CD4-positive, alpha-beta T cell treated with Interleukin-21 for 1 hour (primary cell): ENCODE results near the gene KCTD14.
A peak's percentile ranks its signal among the peaks of the same experiment; 100 is the strongest.
"Not testable (repeated sequence)": the region's sequence is repeated elsewhere in the genome, so short reads cannot be mapped to it uniquely, and the experiment has no call there.

Source experiments
- DNase-seq: peaks from one replicate; pipeline ENCODE4 v3.0.0-alpha.2; 2020

KCTD14 gene

DNA sequence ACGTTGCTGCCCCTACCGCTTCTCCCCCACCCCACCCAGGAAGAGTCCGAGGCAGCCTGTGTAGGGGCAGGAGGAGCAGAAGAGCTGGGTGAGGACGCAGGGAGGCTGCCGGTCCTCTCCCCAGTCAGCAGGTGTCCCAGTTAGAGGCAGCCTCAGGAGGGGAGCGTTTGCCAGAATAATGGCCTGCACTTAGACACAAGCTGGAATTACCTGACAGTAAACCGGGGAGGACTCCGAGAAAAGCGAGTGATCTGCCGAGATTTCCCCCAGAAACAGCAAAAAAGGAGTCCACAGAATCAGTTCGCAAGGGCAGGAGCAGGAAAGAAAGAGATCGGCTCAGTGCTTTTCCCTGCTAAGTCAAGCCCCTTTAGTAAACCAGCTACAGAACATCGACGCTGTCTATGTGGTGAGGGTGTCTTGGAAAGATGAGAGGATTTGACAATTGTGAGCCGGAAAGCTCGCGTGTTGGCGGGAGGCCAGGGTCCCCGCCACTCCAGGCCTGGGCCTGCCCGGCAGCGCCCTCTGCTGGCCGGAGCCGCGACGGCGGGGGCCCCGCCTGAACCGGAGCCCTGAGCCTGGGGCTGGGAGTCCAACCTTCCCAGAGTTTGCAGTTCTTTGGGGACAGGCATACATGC lies 22.9 kb upstream of the KCTD14 start:
- peak; percentile 69 for DNase-seq

DNA sequence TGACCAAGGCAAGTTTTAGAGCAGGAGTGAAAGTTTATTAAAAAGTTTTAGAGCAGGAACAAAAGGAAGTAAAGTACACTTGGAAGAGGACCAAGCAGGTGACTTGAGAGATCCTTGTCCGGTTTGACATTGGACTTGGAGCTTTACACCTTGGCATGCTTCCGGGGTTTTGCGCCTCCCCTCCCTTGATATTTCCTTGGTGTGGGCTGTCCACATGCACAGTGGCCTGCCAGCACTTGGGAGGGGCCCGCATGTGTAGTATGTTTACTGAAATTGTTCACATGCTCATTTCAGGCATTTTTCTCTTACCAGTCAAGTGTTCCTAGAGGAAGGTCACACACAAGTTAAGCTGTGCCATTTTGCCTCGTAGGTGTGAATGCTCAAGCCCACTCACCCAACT lies 21.6 kb upstream of the KCTD14 start:
- DNase-seq, result no peak

DNA sequence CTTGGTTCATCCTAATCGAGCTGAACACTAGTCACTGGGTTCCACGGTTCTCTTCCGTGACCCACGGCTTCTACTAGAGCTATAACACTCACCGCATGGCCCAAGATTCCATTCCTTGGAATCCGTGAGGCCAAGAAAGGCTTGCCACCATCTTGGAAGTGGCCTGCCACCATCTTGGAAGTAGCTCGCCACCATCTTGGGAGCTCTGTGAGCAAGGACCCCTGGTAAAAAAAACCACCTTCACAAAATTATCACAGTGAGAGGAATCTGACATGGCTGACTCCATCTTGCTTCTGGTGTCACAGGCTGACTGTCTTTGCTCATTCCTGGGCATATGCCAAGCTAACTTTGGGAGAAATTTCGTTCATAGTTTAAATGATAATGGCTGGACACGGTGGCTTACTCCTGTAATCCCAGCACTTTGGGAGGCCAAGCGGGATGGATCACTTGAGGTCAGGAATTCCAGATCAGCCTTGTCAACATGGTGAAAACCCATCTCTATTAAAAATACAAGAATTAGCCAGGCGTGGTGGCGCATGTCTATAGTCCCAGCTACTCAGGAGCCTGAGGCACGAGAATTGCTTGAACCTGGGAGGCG lies 18.9 kb upstream of the KCTD14 start:
- no peak for DNase-seq

DNA sequence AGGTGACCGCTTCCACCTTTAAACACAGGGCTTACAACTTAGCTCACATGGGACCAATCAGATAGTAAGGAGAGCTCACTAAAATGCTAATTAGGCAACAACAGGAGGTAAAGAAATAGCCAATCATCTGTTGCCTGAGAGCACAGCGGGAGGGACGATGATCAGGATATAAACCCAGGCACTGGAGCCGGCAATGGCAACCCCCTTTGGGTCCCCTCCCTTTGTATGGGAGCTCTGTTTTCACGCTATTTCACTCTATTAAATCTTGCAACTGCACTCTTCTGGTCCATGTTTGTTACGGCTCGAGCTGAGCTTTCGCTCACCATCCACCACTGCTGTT lies 18.3 kb upstream of the KCTD14 start:
- DNase-seq, result not testable (repeated sequence)

DNA sequence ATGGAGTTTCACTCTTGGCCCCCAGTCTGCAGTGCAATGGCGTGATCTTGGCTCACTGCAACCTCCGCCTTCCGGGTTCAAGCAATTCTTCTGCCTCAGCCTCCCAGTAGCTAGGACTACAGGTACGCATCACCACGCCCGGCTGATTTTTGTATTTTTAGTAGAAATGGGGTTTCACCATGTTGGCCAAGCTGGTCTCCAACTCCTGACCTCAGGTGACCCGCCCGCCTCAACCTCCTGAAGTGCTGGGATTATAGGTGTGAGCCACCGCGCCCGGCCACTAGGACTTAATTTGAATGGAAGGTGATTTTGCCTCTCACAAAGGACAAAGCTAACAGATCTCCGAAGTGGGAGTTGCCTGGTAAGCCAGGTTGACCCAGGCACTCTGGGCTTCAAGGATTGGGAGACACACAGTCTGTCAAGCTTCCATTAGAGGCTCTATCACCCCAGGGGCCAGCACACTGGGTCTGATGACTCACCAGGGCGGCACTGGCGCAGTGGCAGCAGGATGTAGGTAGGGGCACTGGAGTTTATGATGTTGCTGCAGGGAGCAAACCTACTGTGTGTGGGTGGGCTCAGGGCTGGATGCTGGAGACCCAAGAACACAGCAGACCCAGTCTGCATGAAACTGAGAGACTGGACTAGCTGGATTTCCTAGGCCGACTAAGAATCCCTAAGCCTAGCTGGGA lies 17.8 kb upstream of the KCTD14 start:
- no peak for DNase-seq

DNA sequence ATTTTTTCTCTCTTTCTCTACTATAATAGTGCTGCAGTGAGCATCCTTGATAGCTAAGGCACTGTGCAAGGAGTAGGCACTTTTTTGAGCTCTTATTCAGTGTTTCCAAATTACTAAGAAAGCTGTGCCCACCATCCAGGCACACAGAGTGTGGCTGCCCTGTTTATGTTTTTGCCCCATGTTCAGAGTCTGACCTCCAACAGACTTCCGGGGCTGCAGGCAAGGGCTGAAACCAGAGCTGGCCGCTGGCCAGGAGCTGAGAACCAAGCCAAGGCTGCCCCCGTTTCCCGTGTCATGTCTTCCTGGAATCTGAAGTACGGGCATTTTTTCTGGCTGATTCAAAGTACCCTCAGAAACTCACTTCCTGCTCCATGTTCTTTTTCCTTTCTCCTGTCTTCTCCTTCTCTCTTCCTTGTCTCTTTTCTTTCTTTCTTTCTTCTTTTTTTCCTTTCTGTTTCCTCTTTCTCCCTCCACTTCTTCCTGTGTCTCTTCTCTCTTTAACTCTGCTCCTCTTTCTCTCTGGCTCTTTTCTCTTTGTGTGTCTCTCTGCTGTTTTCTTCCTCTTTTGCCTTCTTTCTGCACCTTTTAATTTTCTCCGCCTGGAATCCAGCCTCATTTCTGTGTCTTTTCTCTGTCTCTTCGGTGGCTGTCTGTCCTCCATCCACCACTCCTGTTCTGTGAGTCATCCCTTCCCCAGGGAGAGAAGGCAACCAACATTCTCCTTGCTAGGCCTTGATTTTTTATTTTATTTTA lies 17.0 kb upstream of the KCTD14 start:
- DNase-seq, result no peak

DNA sequence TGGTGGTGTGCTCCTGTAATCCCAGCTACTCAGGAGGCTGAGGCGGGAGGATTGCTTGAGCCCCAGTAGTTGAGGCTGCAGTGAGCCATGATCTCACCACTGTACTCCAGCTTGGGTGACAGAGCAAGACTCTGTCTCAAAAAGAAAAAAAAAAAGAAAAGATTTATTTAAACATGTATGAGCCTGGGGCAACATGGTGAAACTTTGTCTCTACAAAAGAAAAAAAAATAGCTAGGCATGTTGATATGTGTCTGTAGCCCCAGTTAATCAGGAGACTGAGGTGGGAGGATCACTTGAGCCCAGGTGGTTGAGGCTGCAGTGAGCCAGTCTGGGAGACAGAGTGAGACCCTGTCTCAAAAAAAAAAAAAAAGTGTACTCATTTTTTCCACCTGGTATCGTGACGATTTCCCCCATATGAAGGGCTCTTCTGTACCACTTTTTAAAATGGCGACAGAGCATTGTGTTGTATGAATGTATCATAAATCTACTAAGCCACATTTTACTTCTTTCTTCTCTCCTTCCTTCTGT lies 16.4 kb upstream of the KCTD14 start:
- DNase-seq, result no peak

DNA sequence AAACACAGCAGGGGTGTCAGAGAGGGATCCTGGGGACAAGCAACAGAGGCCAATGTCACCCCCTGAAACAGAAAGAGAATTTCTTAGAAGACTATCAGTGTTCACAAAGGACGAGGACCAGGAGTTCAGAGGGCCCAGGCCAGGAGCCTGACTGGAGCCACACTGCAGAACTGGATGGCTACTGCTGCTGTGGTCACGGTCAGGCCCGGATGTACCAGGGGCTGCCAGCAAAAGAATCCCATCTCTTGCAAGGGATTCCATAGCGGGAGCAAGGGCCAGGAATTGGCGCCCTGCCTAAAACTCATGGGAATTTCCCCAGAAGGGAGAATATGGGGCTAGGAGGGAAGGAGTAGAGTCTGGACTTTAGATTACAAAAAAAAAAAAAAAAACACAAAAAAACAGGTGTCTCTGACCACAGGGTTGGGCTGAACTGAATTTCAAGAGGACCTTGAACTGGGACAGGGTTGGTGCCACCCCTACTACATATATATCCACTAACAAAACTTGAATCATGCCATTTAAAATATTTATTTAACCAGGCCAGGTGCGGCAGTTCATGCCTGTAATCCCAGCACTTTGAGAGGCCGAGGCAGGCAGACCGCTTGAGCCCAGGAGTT lies 15.7 kb upstream of the KCTD14 start:
- DNase-seq, result no peak

DNA sequence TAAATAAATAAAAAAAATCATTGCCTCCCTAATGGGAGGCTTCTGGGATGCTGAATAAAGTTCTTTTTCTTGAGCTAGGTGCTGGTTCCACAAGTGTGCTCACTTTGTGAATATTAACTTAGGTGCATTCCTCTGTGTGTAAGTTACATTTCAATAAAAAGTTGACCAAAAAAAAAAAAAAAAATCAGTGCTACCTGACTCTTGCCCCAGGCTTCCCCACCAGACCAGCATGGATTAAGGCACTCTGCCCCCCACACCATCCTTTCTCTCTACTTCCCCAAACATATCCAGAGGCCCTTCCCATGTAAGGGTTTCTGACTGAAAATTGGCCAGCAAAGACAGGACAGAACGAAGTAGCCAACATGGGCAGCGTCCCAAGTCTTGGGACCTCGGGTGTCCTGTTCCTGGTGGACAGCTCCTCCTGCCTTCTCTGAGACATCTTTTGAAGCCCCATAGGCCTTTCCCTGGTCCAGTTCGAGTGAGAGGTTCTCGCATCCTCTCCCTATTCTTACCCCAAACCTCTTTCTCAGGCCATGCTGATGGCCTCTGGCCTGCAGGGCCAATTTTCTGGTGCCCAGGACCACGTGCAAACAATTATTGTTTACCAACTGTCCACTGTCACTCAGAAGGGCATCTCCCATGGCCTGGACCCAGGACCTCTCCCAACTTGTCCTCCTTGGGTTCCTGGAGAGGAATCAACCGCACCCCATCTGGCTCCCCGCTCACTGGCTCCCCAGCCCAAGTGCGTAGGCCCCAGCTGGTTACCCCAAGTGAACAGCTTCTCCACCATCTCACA lies 14.9 kb upstream of the KCTD14 start:
- no peak for DNase-seq

DNA sequence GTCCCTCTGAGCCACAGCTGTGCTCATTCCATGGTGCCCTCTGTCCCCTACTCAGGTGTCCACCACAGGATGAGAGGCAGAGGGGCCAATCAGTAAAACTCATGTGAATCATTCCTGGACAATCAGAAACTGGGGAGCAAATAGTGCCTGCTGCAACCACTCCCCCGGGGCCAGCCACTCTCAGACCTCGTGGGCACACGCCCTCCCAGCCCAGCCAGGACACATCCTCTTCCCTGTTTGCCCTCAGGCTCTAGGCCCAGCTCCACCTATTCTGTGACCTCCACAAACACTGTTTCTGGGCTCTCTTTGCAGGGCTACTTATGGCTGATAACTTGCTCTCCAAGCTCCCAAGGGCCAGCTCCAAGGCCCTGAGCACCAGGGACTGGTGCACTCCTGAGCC lies 14.0 kb upstream of the KCTD14 start:
- no peak for DNase-seq

DNA sequence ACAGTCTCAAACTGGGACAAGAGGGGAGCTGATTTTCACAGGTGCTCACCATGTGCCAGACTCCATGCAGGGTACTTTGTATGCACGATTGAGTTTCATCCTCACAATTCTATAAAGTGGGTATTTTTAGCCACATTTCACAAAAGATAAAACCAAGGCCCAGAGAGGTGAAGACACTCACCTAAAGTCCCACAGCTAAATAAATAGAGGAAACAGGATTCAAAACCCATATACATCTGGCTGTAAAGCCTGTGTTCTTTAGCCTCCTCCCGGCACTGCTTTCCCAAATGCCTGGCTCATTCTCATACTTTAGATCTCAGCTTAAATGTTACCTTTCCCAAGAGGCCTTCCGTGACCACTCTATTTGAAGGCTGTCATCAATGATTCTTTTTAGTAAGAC lies 13.2 kb upstream of the KCTD14 start:
- DNase-seq, result no peak

DNA sequence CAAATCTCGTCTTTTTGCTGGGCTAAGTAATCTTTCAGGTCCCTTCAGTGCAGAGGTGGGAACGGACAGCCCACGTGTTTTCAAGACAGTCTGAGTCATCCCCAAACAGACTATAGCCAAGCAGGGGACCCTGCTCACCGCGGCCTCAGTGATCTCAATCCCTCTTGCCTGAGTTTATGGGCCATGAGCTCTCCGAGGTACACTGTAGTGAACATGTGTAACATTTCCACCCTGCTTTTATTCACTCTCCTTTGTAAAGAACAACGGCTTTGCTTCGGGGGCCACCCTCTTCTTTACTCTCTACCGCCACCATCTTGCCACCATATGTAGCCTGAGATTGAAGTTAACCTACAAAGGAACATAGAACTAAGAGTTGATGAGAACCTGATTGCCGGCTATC lies 11.5 kb upstream of the KCTD14 start:
- DNase-seq, result no peak

DNA sequence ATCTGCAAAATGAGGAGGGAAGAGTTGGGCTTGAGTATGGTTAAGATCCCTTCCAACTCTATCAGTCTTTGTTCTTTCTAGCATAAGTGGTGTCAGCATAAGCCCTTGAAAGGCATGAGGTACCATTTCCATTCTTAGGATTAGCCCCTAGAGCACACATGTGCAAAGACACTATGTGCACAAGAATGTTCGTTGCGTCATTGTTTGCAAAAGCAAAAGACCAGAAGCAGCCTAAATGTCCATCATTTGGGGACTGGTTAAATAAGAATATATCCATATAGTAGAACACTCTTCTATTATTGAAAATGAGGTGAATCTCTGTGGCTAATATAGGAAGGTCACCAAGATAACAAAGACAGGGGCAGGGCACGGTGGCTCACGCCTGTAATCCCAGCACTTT lies 10.0 kb upstream of the KCTD14 start:
- no peak for DNase-seq

DNA sequence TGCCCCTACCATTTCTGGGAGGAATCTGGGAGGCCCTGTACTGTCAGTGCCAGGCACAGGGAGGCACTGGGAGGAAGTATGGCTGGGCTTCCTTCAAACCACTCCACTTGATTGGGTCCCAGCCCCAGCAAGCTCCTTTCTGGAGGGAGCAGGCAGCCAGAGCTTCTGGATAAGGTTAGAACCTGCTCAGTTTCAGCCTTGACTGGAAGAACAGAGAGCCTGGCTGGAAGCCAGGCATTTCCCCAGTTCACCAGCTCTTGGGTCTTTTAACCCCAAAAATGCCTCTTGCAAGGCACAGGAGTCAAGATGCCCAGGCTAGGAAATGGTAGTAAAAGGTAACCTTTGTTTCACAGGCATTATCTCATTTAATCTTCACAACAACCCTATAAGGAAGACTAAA lies 9.0 kb upstream of the KCTD14 start:
- DNase-seq, result no peak

DNA sequence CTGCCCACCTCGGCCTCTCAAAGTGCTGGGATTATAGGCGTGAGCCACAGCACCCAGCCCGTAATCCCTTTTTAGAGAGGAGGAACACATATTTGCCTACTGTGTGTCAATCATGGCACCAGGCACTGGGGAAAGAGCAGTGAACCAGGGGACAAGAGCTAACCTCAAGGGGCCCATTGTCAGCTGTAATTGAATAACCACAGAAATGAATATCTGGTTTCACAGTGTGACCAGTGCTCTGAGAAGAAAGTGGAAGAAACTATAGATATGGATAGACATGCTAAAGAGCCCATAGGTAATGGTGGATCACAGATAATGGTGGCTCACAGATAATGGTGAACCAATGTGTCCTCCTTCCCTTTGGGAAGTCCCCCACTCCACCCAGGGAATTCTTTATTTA lies 8.6 kb upstream of the KCTD14 start:
- DNase-seq, result no peak

DNA sequence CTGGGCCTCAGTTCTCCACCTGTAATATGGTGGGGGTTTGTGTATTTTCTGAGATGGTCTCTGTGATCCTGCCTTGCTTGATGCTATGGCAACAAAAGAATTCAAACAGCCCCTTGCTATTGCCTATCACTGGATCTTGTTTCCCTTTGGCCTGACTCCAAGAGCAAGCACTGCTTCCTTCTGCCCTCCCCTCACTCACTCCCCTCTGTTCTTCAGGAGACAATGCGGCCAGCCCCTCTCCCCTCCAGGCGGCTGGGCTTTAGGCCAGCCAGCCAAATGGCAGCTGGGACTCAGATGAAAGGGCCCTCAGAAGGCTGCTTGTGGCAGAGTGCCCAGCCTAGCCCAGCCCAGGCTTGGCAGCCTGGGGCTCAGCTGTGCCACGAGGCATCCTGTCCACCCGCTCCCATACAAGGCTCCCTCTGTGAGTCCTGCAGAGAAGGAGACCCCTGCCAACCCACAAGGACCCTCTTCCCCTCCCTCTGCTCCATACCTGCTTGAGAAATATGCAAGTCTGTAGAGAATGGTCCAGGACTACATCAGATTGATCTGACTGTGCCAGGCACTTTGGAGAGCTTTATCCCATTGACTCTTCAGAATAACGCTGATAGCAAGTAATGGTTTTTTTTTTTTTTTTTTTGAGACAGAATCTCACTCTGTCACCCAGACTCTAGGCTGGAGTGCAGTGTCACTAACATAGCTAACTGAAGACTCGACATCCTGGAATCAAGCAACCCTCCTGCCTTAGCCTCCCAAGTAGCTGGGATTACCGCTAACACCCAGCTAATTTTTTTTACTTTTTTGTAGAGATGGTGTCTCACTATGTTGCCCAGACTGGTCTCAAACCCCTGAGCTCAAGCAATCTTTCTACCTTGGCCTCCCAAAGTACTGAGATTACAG lies 7.6 kb upstream of the KCTD14 start:
- no peak for DNase-seq

DNA sequence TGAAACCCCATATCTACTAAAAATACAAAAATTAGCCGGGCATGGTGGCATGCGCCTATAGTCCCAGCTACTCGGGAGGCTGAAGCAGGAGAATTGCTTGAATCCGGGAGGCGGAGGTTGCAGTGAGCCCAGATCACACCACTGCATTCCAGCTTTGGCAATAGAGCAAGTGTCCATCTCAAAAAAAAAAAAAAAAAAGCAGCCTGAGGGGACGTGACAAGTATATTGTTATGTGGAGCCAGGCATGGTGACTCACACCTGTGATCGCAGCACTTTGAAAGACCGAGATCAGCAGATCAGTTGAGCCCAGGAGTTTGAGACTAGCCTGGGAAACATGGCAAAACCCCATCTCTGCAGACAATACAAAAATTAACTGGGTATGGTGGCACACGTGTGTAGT lies 5.3 kb upstream of the KCTD14 start:
- not testable (repeated sequence) for DNase-seq

DNA sequence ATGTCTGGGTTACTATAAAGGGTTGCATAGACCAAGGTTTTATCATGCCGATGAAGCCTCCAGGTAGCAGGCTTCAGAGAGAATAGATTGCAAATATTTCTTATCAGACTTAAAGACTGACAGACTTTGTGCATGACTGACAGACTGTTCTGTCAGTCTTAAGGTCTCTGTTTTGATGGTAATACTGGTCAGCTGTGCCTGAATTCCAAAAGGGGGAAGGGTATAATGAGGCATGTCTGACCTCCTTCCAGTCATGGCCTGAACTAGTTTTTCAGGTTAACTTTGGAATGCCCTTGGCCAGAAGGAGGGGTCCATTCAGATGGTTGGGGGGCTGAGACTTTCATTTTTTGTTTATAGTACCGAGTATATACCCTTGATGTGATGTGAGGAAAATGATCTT lies 4.7 kb upstream of the KCTD14 start:
- DNase-seq, result no peak

DNA sequence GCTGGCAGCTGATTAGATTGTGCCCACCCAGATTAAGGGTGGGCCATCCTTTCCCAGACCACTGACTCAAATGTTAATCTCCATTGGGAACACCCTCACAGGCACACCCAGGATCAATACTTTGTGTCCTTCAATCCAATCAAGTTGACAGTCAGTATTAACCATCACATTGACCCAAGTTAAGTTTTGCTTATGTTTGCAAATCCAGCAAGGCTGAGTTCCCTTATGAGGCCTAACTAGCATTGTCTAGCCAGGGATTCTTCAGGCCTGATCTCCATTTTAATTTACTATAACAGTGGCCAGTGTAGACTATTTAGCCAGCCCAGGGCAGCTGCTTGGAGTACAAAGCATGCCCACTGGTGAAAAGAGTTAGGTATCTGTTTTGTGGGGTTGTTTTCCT lies 2.3 kb upstream of the KCTD14 start:
- DNase-seq, result no peak

DNA sequence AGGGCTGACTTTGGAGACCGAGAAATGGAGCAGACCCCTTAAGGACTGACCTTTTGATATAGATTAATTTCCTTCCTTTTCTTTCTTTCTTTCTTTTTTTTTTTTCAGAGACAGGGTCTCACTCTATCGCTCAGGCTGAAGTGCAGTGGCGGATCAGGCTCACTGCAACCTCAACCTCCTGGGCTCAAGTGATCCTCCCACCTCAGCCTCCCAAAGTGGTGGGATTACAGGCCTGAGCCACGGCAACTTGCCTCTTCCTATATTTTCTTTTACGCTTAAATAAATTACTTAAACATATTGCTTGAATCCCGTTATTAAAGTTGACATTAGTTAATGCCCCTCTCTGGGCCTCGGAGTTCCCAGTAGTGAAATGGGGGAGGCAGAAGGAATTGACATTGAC lies 350 bp upstream of the KCTD14 start:
- DNase-seq, result no peak

DNA sequence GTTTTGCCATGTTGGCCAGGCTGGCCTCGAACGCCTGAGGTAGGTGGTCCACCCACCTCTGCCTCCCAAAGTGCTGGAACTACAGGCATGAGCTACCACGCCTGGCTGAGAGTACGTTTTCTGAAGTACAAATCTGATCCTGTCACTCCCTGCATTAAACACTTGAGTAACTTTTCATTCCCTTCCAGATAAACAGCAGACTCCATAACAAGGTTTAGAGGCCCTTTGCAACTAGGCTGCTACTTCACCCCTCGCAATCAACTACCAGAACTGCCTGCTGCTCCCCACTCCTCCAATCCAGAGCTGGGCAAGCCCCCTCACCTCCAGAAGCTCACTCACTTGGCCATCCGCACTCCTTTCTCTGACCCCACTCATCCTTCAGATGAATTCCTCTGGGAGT lies 1.5 kb downstream of the KCTD14 start:
- no peak for DNase-seq
